Breast epithelium (tissue), 3 donors: ENCODE data around the gene CCDC183.

Experiments
- POLR2A ChIP-seq: fragments of 450-650 bp; IDR thresholded peaks from one replicate; pipeline ENCODE4 v1.6.1; 2016; ENCODE audit warnings: antibody characterized with exemption, mild to moderate bottlenecking, moderate library complexity
- POLR2AphosphoS5 ChIP-seq, 3 donors: sonication (generic); formaldehyde crosslinking; IDR thresholded peaks; one replicate each; pipeline ENCODE4 v1.6.1; 2017; ENCODE audit warnings: antibody characterized with exemption in 3 of 3
- TF ChIP-seq, protein P1 (sequence below), 3 donors: fragments of 450-650 bp; IDR thresholded peaks; one replicate each; pipeline ENCODE4 v1.5.1; 2016 to 2017; ENCODE audit warnings: antibody characterized with exemption in 3 of 3, mild to moderate bottlenecking in 3 of 3, moderate library complexity in 3 of 3

DNA sequence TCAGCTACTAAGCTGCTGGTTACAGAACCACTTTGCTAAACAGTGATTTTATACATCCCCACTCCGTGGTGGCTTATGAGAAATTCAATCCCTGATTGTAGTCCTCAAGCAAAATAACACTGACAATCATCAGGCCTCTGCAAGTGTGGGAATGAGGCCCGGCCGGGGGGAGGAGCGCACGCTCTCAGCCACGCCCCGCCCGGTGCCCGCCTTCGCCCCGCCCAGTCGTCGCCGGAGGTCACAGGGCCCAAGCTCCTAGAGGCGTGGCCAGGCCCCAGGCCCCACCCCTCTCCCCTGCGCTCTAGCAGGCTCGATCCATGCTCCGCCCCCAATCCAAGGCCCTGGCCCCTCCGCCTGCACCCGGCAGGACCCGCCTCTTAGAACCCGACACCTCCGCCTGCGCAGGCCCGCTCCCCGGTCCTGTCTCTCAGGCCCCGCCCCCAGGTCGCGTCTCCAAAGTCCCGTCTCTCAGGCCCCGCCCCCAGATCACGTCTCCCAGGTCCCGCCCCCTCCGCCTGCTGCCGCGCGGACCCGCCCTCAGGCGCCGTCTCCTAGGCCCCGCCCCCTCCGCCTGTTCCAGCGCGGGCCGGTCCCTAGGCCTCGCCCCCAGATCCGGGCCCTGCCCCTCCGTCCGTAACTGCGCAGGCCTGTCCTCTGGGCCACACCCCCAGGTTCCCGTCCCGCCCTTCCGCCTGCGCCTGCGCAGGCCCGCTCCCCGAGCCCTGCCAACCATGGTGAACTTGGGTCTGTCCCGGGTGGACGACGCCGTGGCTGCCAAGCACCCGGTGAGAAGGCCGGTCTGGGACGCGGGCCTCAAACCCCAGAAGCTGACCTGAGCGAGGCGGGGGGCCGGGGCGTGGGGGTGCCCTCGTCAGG is 5.3 kb upstream of the CCDC183 start, which contains the start of gene TMEM141:
- TF ChIP-seq, protein P1, sequence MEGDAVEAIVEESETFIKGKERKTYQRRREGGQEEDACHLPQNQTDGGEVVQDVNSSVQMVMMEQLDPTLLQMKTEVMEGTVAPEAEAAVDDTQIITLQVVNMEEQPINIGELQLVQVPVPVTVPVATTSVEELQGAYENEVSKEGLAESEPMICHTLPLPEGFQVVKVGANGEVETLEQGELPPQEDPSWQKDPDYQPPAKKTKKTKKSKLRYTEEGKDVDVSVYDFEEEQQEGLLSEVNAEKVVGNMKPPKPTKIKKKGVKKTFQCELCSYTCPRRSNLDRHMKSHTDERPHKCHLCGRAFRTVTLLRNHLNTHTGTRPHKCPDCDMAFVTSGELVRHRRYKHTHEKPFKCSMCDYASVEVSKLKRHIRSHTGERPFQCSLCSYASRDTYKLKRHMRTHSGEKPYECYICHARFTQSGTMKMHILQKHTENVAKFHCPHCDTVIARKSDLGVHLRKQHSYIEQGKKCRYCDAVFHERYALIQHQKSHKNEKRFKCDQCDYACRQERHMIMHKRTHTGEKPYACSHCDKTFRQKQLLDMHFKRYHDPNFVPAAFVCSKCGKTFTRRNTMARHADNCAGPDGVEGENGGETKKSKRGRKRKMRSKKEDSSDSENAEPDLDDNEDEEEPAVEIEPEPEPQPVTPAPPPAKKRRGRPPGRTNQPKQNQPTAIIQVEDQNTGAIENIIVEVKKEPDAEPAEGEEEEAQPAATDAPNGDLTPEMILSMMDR (IDR thresholded peaks at IDR 0.05) = no peak
- TF ChIP-seq POLR2A (peak; percentile 78), POLR2AphosphoS5 (IDR thresholded peaks at IDR 0.05) (peak; percentile 15 to 93 (median 50))
